KOPT-K1 (cell line): ENCODE data around the gene AACS.
A peak's percentile ranks its signal among the peaks of the same experiment; 100 is the strongest.
"Not testable (repeated sequence)": the region's sequence is repeated elsewhere in the genome, so short reads cannot be mapped to it uniquely, and the experiment has no call there.

Experiments used
- H3K27ac ChIP-seq: fragments of 200-600 bp; sonication (generic); 2 replicates; pipeline ENCODE4 v1.5.1; 2016; ENCODE audit warnings: antibody characterized with exemption, mild to moderate bottlenecking, low read depth, low read length; ENCODE audit not compliant: poor library complexity, severe bottlenecking
- H3K36me3 ChIP-seq: fragments of 200-600 bp; sonication (generic); 2 replicates; pipeline ENCODE4 v1.5.1; 2017; ENCODE audit warnings: antibody characterized with exemption, mild to moderate bottlenecking, low read length, moderate library complexity; ENCODE audit not compliant: insufficient read depth
- H3K9me3 ChIP-seq: fragments of 200-600 bp; sonication (generic); 2 replicates; pipeline ENCODE4 v1.5.1; 2017; ENCODE audit warnings: antibody characterized with exemption, low read length, mild to moderate bottlenecking; ENCODE audit not compliant: insufficient read depth, poor library complexity, severe bottlenecking

Gene AACS

DNA sequence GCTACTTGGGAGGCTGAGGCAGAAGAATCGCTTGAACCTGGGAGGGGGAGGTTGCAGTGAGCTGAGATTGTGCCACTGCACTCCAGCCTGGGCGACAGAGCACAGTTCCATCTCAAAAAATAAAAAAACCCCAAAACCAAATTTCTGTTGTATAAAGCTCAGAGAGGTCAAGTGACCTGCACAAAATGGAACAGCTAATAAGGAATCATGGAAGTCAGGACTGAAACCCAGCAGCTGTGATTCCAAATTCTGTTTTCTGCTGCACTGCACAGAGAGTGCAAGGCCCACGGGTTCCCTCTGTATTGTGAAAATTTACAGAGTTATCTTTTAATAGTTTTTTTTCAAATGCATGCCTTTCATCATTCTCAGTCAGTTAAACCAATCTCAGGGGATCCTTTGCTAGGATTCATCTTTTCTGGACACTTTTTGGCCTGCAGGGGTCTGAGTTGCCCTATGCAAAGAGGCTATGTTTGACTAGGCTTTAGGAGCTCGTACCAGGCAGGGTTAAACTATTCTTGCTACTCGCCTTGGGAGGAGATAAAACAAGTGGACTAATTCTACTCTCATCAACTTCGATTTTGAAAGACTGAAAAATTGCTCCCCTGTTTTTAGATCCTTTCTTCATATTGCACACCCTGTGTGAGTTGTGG is 26.1 kb upstream of the AACS start:
- Histone ChIP-seq H3K9me3 (peaks cover 7% of the 10 kb centered on the region), H3K27ac (no peak overlapping the region), H3K36me3 (no peaks in the 10 kb centered on the region)

DNA sequence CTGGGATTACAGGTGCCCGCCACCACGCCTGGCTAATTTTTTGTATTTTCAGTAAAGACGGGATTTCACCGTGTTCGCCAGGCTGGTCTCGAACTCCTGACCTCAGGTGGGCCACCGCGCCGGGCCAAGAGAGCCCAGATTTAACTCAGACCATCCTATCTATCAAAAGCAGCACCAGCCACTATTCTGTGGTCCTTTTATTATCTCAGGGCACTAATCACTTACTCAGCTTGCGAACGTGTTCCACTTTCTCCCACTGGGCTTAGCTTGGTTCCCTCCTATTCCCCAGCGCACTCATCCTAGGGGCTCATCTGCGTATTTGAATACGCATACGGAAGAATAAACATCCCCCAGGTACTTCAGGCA is 16.2 kb upstream of the AACS start:
- no peaks in the 10 kb centered on the region for H3K36me3 ChIP-seq
- peak overlapping the region; percentile 41 for H3K27ac ChIP-seq
- H3K9me3 ChIP-seq: no peaks in the 10 kb centered on the region

DNA sequence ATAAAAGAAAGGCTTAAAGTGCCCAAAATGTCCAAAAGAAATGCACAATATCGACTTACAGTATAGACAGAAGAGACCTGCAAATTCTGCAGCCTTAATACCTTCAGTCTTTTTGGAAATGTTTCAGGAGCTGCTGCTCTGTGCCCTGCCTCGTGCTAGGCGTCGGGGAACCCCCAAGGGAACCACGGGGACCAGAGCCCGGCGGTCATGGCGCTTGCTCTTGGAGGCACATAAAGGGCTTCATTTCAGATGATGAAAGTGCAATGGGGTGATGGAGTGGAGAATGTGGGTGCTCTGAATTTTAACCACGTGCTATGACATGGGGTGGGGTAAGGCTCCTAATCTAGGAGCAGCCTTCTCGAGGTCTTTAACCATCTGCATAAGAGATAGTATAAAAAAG is 14.8 kb upstream of the AACS start:
- Histone ChIP-seq H3K9me3 (no peaks in the 10 kb centered on the region), H3K27ac (no peak overlapping the region), H3K36me3 (no peaks in the 10 kb centered on the region)

DNA sequence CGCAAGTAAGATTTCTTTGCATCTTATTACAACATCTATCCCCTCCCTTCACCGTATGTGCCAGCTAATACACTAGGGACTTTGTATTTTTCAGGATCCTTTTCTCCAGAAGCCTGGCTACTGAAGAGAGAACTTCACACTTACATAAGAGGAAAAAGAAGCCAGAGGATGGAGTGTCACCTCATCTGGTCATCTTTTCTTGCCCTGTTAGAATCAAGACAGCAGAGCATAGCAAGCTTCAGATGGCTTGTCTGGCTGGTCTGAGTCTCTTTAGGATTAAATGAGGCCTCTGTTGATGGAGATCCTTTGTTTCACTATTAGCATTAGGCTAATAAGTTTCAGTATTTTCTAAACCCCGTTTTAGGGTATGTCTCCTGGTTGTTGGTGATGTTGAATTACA is 14.4 kb upstream of the AACS start:
- Histone ChIP-seq H3K36me3 (no peaks in the 10 kb centered on the region), H3K27ac (no peak overlapping the region), H3K9me3 (no peaks in the 10 kb centered on the region)

DNA sequence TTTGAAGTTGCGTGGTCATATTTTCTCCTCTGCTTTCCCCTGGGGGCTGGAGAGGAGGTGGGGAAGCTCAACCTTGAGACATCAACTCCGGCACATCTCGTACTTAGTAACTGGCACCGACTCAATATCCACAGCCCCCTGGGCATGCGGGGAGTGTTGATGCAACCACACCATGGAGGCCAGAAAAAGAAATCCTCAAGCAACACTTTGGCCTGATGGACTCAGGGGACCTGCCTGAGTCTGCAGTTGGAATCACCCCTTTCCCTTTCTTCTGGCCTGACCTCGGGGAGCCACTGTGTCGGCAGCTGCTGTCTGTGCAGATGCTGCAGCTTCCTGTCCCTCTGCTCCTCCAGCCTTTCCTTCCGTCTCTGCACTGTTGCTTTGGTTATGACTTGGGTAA is 11.4 kb upstream of the AACS start:
- Histone ChIP-seq H3K9me3 (no peaks in the 10 kb centered on the region), H3K27ac (no peak overlapping the region), H3K36me3 (no peaks in the 10 kb centered on the region)

DNA sequence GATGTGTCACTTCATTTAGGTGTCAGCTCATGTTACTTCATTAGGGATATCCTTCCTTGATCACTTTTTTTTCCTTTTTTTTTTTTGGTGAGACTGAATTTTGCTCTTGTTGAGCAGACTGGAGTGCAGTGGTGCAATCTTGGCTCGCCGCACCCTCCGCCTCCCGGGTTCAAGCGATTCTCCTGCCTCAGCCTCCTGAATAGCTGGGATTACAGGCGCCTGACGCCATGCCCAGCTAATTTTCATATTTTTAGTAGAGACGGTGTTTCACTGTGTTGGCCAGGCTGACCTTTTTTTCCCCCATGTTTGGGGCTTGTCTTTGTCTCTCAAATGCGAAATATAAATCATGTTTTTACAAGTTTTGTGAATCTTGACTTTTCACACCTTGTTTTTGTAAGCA is 9.6 kb upstream of the AACS start:
- no peaks in the 10 kb centered on the region for H3K9me3 ChIP-seq
- no peak overlapping the region for H3K27ac ChIP-seq
- H3K36me3 ChIP-seq: no peaks in the 10 kb centered on the region

DNA sequence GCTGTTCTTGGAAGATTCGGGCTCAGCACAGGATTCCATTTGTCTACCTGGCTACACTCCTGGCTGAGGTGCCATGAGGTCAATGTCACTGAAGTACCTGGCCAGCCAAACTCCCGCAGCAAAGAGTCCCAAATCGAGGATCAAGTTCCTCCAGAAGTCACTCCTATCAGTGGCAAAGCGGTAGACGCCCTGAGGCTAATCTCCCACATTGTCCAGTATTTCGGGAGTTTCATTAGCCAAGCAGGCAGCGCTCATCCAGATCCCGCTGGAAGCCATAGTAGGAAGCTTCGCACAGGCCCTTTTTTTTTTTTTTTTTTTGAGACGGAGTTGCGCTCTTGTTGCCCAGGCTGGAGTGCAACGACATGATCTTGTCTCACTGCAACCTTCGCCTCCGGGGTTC is 8.9 kb upstream of the AACS start:
- Histone ChIP-seq H3K9me3 (peaks cover 6% of the 10 kb centered on the region), H3K36me3 (no peaks in the 10 kb centered on the region), H3K27ac (no peak overlapping the region)

DNA sequence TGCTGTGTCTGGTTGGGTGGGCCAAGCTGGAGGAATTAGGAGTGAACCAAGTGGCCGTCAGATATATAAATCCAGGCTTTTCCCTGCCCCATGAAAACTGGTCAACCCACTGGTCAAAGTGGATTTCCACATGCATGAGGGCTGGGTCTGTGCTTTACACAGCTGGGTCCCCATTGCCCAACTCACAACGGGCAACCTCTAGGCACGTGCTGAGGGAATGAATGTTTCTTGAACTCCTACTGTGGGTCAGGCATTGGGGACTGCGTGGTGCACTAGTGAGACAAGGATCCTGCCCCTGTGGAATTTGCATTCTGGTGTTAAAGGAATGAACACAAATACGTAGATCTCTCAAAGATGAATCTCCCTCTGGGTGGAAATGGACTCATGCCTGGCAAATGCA is 7.5 kb upstream of the AACS start:
- H3K9me3 ChIP-seq: peaks cover 6% of the 10 kb centered on the region
- no peaks in the 10 kb centered on the region for H3K36me3 ChIP-seq
- no peak overlapping the region for H3K27ac ChIP-seq

GRCh38 chr12:125061229-125061628 is 4.0 kb upstream of the AACS start:
- Histone ChIP-seq H3K36me3 (no peaks in the 10 kb centered on the region), H3K27ac (no peak overlapping the region), H3K9me3 (peaks cover 6% of the 10 kb centered on the region)

GRCh38 chr12:125063522-125063921 is 1.7 kb upstream of the AACS start:
- not testable (repeated sequence) for H3K9me3 ChIP-seq, H3K36me3 ChIP-seq

DNA sequence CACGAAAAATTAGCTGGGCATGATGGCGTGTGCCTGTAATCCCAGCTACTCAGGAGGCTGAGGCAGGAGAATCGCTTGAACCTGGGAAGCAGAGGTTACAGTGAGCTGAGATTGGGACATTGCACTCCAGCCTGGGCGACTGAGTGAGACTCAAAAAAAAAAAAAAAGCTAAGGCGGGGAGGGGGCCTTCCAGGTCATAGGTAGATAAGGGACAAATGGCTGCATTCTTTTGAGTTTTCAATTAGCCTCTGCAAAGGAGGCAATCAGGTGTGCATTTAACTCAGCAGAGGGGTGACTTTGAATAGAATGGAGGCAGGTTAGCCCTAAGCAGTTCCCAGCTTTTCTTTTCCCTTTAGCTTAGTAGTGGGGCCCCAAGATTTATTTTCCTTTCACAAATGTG is 743 bp upstream of the AACS start:
- Histone ChIP-seq H3K27ac (no peak overlapping the region), H3K9me3 (peaks cover 6% of the 10 kb centered on the region), H3K36me3 (no peaks in the 10 kb centered on the region; the same call in 1 of the 2 replicates)

More at GRCh38 chr12:125063522-125063921, 1.7 kb upstream of the AACS start:
- not testable (repeated sequence) for H3K27ac ChIP-seq

- peaks cover 2% of the 10 kb centered on the region for H3K9me3 ChIP-seq
- peaks cover 8% of the 10 kb centered on the region; the same call in 1 of the 2 replicates for H3K36me3 ChIP-seq
- peak overlapping the region; percentile 50 for H3K27ac ChIP-seq
Observed at GRCh38 chr12:125065919-125066570, 810 bp downstream of the AACS start.

DNA sequence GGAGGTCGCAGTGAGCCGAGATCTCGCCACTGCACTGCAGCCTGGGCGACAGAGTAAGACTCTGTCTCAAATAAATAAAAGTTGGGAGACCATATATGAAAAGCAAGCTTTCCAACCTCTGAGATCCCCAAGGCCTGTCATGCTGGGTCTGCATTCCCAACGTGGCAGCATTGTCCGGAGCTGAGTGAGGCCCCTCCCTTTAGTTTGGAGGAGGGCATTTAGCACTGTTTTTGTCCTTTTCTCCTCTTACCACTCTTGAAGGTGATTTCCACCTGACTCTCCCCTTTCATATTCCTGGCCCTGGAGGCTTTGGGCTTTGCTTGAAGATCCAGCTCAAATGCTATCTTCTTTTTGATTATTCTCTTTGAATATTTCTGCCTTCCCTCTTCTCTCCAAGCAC is 3.2 kb downstream of the AACS start:
- Histone ChIP-seq H3K36me3 (peaks cover 8% of the 10 kb centered on the region; the same call in 1 of the 2 replicates), H3K9me3 (no peaks in the 10 kb centered on the region), H3K27ac (no peak overlapping the region)

GRCh38 chr12:125069616-125070015 is 4.4 kb downstream of the AACS start:
- peaks cover 8% of the 10 kb centered on the region; the same call in 1 of the 2 replicates for H3K36me3 ChIP-seq
- H3K9me3 ChIP-seq: no peaks in the 10 kb centered on the region
- no peak overlapping the region for H3K27ac ChIP-seq

DNA sequence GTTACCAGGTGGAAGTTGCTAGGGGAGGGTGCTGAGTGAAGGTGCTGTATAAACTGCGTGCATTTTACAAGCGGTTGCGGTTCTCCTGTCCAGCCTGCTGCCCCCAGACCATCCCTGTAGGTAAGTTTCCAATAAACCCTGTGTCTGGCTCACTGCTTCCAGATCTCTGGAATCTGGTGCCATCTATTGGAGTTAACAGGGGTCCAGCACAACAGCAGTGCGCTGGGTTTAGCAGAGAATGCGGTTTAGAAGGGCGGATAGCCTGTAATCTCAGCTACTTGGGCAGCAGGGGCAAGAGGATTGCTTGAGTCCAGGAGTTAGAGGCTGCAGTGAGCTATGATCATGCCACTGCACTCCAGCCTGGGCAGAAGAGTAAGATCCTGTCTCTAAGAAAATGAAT is 4.9 kb downstream of the AACS start:
- Histone ChIP-seq H3K9me3 (no peaks in the 10 kb centered on the region), H3K27ac (no peak overlapping the region), H3K36me3 (peaks cover 8% of the 10 kb centered on the region; the same call in 1 of the 2 replicates)
